Right forelimb (tissue), 1 donor: ENCODE results near the gene TP73.

Experiments
- DNase-seq: peaks from one replicate; pipeline ENCODE4 v3.0.0-alpha.2; 2018

The TP73 gene

GRCh38 chr1:3636080-3636479 is 16.2 kb upstream of the TP73 start:
- DNase-seq: no peak

GRCh38 chr1:3636531-3636930 is 15.8 kb upstream of the TP73 start:
- DNase-seq: no peak

GRCh38 chr1:3638027-3638426 is 14.3 kb upstream of the TP73 start:
- no peak for DNase-seq

- no peak for DNase-seq
Measured at GRCh38 chr1:3638676-3639075, 13.6 kb upstream of the TP73 start.

GRCh38 chr1:3639397-3639911 is 12.9 kb upstream of the TP73 start:
- DNase-seq: no peak

GRCh38 chr1:3640121-3640837 is 12.0 kb upstream of the TP73 start:
- no peak for DNase-seq

- no peak for DNase-seq
Measured at GRCh38 chr1:3641046-3641760, 11.1 kb upstream of the TP73 start.

GRCh38 chr1:3641816-3642215 is 10.5 kb upstream of the TP73 start:
- no peak for DNase-seq

- no peak for DNase-seq
Measured at GRCh38 chr1:3642919-3643675, 9.2 kb upstream of the TP73 start.

GRCh38 chr1:3644273-3644672 is 8.0 kb upstream of the TP73 start:
- no peak for DNase-seq

- DNase-seq: no peak
Measured at GRCh38 chr1:3645247-3645646, 7.1 kb upstream of the TP73 start.

- no peak for DNase-seq
Measured at GRCh38 chr1:3645666-3646355, 6.5 kb upstream of the TP73 start.

- DNase-seq: no peak
Measured at GRCh38 chr1:3646596-3646995, 5.7 kb upstream of the TP73 start.

GRCh38 chr1:3649342-3650247 is 2.7 kb upstream of the TP73 start, which contains the start of gene WRAP73:
TSS of gene WRAP73 (minus strand) at chr1:3650103. CDS start at chr1:3649999, 104 bp downstream.
- DNase-seq: peak; percentile 90

- DNase-seq: no peak
Measured at GRCh38 chr1:3650248-3651025, 1.9 kb upstream of the TP73 start.

GRCh38 chr1:3651026-3651929 is 1.0 kb upstream of the TP73 start:
- DNase-seq: no peak

- DNase-seq: no peak
Measured at GRCh38 chr1:3652548-3653285, 401 bp downstream of the TP73 start.

- no peak for DNase-seq
Measured at GRCh38 chr1:3653286-3653618, 936 bp downstream of the TP73 start.
